Measurements from ENCODE around the gene SH3GLB2.
A peak's percentile ranks its signal among the peaks of the same experiment; 100 is the strongest.

GRCh38 chr9:129036241-129036922 is 8.3 kb upstream of the SH3GLB2 start, which contains the start of gene MIGA2:
- TF ChIP-seq POLR2A (IDR thresholded peaks at IDR 0.05), result peak; percentile 71 to 84
- TF ChIP-seq, protein P1, sequence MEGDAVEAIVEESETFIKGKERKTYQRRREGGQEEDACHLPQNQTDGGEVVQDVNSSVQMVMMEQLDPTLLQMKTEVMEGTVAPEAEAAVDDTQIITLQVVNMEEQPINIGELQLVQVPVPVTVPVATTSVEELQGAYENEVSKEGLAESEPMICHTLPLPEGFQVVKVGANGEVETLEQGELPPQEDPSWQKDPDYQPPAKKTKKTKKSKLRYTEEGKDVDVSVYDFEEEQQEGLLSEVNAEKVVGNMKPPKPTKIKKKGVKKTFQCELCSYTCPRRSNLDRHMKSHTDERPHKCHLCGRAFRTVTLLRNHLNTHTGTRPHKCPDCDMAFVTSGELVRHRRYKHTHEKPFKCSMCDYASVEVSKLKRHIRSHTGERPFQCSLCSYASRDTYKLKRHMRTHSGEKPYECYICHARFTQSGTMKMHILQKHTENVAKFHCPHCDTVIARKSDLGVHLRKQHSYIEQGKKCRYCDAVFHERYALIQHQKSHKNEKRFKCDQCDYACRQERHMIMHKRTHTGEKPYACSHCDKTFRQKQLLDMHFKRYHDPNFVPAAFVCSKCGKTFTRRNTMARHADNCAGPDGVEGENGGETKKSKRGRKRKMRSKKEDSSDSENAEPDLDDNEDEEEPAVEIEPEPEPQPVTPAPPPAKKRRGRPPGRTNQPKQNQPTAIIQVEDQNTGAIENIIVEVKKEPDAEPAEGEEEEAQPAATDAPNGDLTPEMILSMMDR (IDR thresholded peaks at IDR 0.05), result peak in 1 of 4 experiments; percentile 53
